Measurements from ENCODE around the gene WNT1.

WNT1 gene

DNA sequence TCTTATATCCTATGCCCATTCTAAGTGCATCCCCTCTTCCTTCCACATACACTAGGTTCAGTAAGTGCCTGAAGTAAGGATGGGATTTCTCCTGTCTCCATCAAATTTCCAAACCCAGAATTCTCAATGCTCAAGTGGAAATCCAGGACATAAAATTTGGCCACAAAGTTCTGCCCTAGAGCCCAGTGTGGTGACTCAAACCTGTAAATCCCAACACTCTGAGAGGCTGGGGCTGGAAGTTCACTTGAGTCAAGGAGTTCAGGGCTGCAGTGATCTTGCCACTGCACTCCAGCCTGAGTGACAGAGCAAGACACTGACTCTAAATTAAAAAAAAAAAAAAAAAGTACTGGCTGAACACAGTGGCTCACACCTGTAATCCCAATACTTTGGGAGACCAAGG is 16.3 kb upstream of the WNT1 start:
- DNase-seq (ENCODE audit: low read depth) = no peak

DNA sequence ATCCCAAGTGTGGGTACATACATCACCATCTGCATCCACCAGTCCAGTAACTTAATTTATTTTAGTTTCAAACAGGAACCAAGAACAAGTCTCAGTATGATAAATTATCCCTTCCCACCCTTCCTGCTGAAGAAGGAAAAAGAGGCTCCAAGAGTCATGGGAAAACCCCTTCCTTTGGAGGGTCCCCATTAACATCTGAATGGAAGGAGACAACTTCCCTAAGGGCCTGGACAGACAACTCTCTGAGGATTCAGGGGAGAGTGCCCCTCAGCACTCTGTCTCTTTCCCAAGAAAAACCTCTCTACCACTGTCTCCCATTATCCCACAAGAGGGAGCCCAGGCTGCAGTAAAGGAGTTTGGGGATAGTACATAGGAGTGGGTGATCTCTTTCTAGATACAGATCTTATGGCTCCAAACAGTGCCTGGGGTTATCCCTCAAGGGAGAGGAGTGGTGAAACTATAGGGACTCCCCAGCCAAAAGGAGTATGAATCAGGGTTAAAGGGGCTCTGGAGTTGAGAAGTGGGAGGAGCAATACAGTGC is 12.8 kb upstream of the WNT1 start:
- no peak for DNase-seq (ENCODE audit: low read depth)

DNA sequence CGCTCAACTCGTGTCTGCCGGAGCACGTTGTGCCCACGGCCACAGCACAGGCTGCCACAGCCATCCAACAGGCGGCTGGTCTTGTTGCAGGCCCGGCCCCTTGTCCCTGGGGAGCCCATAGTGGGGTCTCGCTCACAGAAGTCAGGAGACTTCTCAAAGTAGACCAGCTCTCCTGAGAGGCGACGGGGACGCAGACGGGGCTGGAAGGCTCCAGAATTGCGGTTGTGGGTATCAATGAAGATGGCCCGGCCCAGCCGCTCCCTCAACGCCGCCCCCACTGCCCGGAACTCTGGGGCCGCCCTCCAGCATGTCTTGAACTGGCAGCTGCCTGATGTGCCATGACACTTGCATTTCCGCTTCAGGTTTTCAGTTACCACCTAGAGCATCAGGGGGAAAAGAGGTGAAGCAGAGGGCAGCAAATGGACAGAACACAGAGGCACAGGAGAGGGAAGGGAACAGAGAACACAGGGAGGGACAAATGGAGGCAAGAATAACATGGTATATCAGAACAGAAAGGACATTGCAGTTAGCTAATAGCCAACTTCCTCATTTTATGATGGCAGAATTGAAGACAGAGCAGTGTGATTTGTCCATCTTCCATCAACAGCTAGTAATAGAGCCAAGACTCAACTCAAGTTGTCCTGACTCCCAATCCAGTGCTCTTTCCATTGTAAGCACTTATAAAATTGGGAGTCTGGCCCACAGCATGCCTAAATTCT is 11.8 kb upstream of the WNT1 start:
- no peak for DNase-seq (ENCODE audit: low read depth)

- no peak for DNase-seq (ENCODE audit: low read depth)
Observed at GRCh38 chr12:48967991-48968390, 10.1 kb upstream of the WNT1 start.

GRCh38 chr12:48968467-48968866 is 9.7 kb upstream of the WNT1 start:
- DNase-seq (ENCODE audit: low read depth) = no peak

- no peak for DNase-seq (ENCODE audit: low read depth)
Observed at GRCh38 chr12:48969160-48969771, 8.9 kb upstream of the WNT1 start.

DNA sequence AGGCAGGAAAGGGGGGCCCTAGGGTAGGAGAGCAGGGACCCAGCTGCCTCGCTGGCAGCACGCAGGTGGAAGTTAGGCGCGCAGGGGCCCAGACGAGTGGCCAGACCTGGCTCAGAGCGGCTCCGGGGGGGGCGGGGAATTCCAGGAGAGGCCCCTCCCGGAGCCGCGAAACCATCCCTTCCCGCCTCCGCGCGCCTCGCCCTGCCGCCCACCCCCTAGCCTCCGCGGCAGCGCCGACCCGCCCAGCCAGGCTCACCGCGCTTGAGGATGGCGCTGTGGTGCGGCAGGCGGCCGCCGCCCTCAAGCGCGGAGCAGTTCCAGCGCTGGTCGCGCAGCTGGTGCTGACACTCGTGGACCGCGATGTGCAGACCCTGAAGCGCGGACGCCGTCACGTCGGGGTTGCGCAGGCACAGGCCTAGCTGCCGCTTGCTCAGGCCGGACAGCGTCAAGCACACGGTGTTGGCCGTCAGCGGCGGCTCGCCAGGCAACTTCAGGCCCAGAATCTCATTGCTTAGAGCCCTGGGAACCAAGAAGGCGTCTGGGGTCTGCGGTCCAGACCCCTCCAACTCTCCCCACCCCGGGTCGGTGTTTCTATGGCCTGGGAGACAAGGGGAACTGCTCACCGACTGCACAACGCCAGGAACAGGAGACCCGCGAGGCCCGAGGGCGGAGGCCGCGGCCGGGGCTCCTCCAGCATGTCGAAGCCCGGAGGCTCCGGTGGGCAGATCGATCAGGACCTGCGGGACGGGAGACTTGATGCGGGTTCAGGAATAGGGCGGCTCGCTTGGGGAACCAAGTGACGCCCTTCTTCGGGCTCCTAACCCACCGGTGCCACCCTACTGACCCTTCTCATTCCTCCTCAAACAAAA is 8.1 kb upstream of the WNT1 start:
- no peak for DNase-seq (ENCODE audit: low read depth)

- DNase-seq (ENCODE audit: low read depth) = no peak
Observed at GRCh38 chr12:48970702-48971334, 7.3 kb upstream of the WNT1 start.

DNA sequence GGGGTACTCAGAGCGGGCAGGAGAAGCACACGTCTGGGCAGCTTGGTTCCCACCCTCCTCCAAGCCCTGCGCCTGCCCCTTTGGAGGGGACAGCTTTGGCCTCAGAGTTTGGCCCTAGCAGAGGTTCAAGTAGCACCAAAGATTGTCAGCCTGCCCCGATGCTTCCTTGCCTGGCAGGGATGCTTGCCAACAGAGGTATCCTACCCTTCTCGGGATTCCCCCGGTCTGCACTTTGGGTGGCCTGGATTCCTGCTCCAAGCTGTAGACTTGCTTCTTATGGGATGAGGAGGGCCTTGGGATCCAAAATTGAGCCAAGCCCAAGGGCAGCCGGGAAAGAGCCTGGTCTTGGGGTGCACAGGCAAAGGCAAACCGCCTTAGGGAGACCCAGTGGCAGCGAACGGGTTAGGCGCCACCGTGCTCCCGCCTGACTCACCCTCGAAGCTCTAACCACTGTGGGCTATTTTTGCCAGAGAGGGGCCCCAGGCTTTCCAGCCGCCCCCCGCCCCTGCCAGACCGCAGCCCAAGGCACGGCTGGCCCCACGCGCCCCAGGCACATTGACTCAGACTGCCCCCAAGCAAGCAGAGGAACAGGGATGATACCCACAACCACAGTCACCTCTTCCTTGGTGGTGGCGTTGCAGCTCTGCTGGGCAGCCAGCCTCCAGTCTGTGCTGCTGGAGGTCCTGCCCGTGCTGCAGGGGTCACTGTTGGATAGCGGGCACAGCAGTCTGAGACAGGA is 5.7 kb upstream of the WNT1 start:
- DNase-seq (ENCODE audit: low read depth) = no peak

GRCh38 chr12:48972952-48973483 is 5.1 kb upstream of the WNT1 start:
- DNase-seq (ENCODE audit: low read depth) = no peak

- DNase-seq (ENCODE audit: low read depth) = no peak
Observed at GRCh38 chr12:48973531-48973930, 4.6 kb upstream of the WNT1 start.

DNA sequence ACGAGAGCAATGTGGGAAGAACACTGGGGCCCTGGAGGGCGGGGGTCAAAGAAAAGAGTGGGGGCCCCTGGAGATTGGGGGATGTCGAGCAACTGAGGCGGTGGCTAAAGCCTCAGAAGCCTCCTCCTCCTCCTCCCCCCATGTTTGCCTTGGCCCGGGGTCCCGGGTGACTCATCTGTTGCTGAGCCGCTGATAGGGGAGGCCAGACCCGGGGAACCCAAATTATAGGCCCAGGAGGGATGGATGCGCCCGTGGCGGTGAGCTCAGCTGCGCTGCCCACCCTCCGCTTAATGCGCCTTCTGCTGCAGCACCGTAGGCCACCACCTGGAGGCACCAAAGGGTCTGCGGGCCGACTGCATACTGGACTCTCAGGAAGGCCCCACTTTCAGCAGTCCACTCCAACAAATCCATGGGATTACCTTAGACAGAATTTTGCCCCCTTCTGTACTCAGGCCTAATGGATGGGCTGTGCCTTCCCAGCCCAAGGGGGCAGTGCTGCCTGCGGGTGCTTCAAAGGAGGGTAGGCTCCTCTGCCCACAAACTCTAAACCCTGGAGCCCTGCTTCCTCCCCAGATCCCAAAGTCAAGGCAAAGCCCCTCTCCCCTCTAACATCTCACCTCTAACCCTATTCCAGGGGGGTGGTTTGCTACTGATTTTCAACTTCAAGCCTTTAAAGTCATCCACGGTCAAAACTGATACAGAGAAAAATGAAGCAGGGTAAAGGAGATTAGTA is 4.0 kb upstream of the WNT1 start:
- DNase-seq (ENCODE audit: low read depth) = no peak

GRCh38 chr12:48977290-48978281 is 536 bp upstream of the WNT1 start:
- no peak for DNase-seq (ENCODE audit: low read depth)

DNA sequence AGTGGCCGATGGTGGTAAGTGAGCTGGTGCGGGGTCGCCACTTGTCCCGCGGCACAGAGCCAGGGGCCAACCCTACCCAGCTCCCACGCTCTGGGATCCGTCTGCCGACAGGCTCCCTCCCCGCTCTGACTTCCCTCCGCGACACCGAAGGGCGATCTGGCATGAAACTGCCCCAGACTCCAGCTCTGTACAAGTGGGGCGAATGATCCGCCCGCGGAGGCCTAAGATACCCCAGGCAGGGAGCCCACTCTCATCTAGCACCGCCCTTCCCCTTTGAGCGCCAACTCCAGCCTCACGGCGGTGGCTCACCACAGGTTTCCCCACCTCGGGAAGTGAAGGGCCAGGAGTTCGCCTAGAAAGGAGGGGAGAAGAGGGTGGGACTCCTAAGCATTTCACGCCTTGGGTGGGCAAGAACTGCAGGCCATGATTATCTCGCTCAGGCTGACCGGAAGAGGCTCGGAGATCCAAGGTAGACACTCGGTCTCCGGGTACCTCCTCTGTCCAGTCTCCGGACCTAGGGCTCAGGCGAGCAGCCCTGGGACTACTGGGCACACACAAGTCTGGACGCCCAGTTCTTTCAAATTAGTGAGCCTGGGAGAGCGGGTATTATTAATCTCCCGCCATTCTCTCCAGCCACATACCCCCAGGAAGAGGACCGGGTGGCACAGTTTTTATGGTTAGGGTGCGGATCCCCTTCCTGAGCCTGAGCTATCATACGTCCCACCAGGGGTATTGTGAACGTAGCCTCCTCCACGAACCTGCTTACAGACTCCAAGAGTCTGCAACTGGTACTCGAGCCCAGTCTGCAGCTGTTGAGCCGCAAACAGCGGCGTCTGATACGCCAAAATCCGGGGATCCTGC is 849 bp downstream of the WNT1 start:
- DNase-seq (ENCODE audit: low read depth) = no peak

DNA sequence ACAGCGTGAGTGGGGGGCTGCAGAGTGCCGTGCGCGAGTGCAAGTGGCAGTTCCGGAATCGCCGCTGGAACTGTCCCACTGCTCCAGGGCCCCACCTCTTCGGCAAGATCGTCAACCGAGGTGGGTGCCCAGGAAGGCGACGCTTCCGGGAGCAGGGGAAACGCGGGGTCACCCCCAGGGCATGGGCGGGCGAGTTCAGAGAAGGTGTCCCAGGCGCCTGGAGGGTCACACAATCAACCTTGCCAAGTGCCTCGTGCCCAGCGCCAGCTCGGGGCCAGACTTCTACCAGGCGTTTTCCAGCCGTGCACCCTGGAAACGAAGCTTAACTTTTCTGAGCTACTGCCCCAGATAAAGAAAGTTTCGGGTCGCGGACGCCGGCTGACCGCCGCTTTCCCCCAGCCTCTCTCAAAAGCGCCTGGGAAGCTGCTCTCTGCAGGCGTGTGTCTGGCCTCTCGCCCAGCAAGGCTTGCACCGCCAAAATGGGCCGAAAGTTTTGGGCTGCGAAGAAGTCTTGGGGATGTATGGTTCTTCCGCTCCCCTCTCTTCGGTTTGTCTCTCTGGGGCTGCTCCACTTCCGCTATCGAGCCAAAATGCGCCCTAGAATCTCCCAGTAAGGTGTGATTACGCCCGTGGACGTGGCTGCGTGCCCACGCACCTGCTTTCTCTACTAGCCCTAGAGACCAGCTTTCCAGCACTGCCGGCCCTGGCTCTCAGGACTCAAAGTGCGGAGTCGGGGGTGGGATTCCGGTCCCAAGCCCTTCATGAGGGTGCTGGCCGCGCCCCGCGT is 1.7 kb downstream of the WNT1 start:
- no peak for DNase-seq (ENCODE audit: low read depth)

DNA sequence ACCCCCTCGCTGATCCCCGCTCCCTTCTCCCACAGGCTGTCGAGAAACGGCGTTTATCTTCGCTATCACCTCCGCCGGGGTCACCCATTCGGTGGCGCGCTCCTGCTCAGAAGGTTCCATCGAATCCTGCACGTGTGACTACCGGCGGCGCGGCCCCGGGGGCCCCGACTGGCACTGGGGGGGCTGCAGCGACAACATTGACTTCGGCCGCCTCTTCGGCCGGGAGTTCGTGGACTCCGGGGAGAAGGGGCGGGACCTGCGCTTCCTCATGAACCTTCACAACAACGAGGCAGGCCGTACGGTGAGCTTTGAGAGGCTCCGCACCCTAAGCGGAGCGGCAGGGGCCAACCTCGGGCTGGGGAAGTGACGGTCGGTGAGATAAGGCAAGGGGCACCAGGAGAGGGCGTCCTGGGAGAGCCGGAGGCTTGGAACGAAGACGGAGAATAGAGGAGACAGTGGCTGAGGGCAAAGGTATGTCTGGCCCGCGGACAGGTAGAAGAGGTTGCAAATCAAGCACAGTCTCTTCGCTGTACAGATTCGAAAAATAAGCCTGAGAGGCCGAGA is 2.3 kb downstream of the WNT1 start:
- no peak for DNase-seq (ENCODE audit: low read depth)

Measured in GM04503 (cell line).